ENCODE results near the gene NCAPD3.
"Not testable (repeated sequence)": the region's sequence is repeated elsewhere in the genome, so short reads cannot be mapped to it uniquely, and the experiment has no call there.

Gene NCAPD3

GRCh38 chr11:134223836-134224709 lies at the start of gene NCAPD3, which contains the start of gene VPS26B:
NCAPD3 (minus strand) TSS chr11:134223967; CDS start chr11:134223926, 41 bp downstream.
VPS26B (plus strand) TSS chr11:134224671; CDS start chr11:134225123, 452 bp downstream.
- peak; percentile 98 for DNase-seq

GRCh38 chr11:134273317-134273712 lies 49.5 kb upstream of the NCAPD3 start:
- no peak for DNase-seq

- no peak for DNase-seq
Measured at GRCh38 chr11:134272381-134273316, 48.9 kb upstream of the NCAPD3 start.

- no peak for DNase-seq
Measured at GRCh38 chr11:134271978-134272377, 48.2 kb upstream of the NCAPD3 start.

- DNase-seq = no peak
Measured at GRCh38 chr11:134270250-134270714, 46.5 kb upstream of the NCAPD3 start.

GRCh38 chr11:134267966-134268365 lies 44.2 kb upstream of the NCAPD3 start:
- no peak for DNase-seq

- no peak for DNase-seq
Measured at GRCh38 chr11:134267461-134267860, 43.7 kb upstream of the NCAPD3 start.

GRCh38 chr11:134266841-134267251 lies 43.1 kb upstream of the NCAPD3 start:
- DNase-seq = no peak

- DNase-seq = no peak
Measured at GRCh38 chr11:134266440-134266839, 42.7 kb upstream of the NCAPD3 start.

- DNase-seq = no peak
Measured at GRCh38 chr11:134264966-134265764, 41.4 kb upstream of the NCAPD3 start.

GRCh38 chr11:134261626-134262488 lies 38.1 kb upstream of the NCAPD3 start:
- no peak for DNase-seq

GRCh38 chr11:134260983-134261382 lies 37.2 kb upstream of the NCAPD3 start:
- DNase-seq = no peak

GRCh38 chr11:134260503-134260902 lies 36.7 kb upstream of the NCAPD3 start:
- no peak for DNase-seq

GRCh38 chr11:134258577-134258976 lies 34.8 kb upstream of the NCAPD3 start:
- no peak for DNase-seq

- DNase-seq = no peak
Measured at GRCh38 chr11:134257101-134257500, 33.3 kb upstream of the NCAPD3 start.

GRCh38 chr11:134255184-134255561 lies 31.4 kb upstream of the NCAPD3 start:
- DNase-seq = not testable (repeated sequence)

- no peak for DNase-seq
Measured at GRCh38 chr11:134254433-134255183, 30.8 kb upstream of the NCAPD3 start.

- DNase-seq = peak; percentile 97
Measured at GRCh38 chr11:134253188-134253993, 29.6 kb upstream of the NCAPD3 start, which contains the start of the genes ACAD8 and THYN1. ACAD8 (plus strand) TSS chr11:134253568; CDS start chr11:134253601, 33 bp downstream. THYN1 (minus strand) TSS chr11:134253352; CDS start chr11:134252882, 470 bp downstream.

Measured in right hindlimb (tissue), 1 donor.